HG03039 (cell line): ENCODE measurements around the gene TNFAIP8L2.

ENCODE experiments used
- ATAC-seq: cut with Tn5 transposase; IDR thresholded peaks from one replicate; pipeline ENCODE4 v1.9.1; 2021; ENCODE audit warnings: mild to moderate bottlenecking, moderate library complexity; ENCODE audit not compliant: unreplicated experiment

Gene TNFAIP8L2

GRCh38 chr1:151156515-151156819, at the start of gene TNFAIP8L2:
Gene TNFAIP8L2, plus strand, starts transcription at chr1:151156649. Its CDS starts 2,049 bp downstream, at chr1:151158698.
- no peak for ATAC-seq

- ATAC-seq, result no peak
These were observed 49.6 kb upstream of the TNFAIP8L2 start for GRCh38 chr1:151106894-151107293.

GRCh38 chr1:151108331-151108730, 48.1 kb upstream of the TNFAIP8L2 start:
- no peak for ATAC-seq

- no peak for ATAC-seq
These were observed 42.6 kb upstream of the TNFAIP8L2 start for GRCh38 chr1:151113877-151114276.

- ATAC-seq, result no peak
These were observed 31.6 kb upstream of the TNFAIP8L2 start for GRCh38 chr1:151124763-151125403.

GRCh38 chr1:151128800-151129199, 27.6 kb upstream of the TNFAIP8L2 start:
- ATAC-seq, result no peak

- ATAC-seq, result peak; percentile 64
These were observed 25.4 kb upstream of the TNFAIP8L2 start for GRCh38 chr1:151130987-151131586.

GRCh38 chr1:151131701-151132334, 24.6 kb upstream of the TNFAIP8L2 start:
- ATAC-seq, result no peak

GRCh38 chr1:151132335-151133017, 24.0 kb upstream of the TNFAIP8L2 start:
- no peak for ATAC-seq

GRCh38 chr1:151133018-151133806, 23.2 kb upstream of the TNFAIP8L2 start:
- ATAC-seq, result no peak

GRCh38 chr1:151134396-151134795, 22.1 kb upstream of the TNFAIP8L2 start:
- ATAC-seq, result no peak

- no peak for ATAC-seq
These were observed 21.5 kb upstream of the TNFAIP8L2 start for GRCh38 chr1:151134991-151135390.

GRCh38 chr1:151135433-151136385, 20.7 kb upstream of the TNFAIP8L2 start:
- no peak for ATAC-seq

- ATAC-seq, result no peak
These were observed 18.7 kb upstream of the TNFAIP8L2 start for GRCh38 chr1:151137789-151138188.

GRCh38 chr1:151142411-151143056, 13.9 kb upstream of the TNFAIP8L2 start:
- ATAC-seq, result no peak

- no peak for ATAC-seq
These were observed 13.4 kb upstream of the TNFAIP8L2 start for GRCh38 chr1:151143057-151143435.

GRCh38 chr1:151143986-151144385, 12.5 kb upstream of the TNFAIP8L2 start:
- no peak for ATAC-seq

- ATAC-seq, result no peak
These were observed 11.8 kb upstream of the TNFAIP8L2 start for GRCh38 chr1:151144474-151145303.
